Naive B cell (primary cell): ENCODE results near the gene TOR1B. TPM values are rescaled to one million over a fixed set of nuclear protein-coding genes. Genes with fewer than 3 reads are reported as not detected.

Source experiments
- polyA plus RNA-seq, 6 donors: library from polyadenylated mRNA; unstranded; fragments of 300-500 nt; fragmentation: Illumina TruSeq; gene quantifications; one replicate each; pipeline ENCODE4 v1.2.3, GENCODE V29; 2021; ENCODE audit warnings: low read depth in 6 of 6

Gene TOR1B
- polyA plus RNA-seq, 6 donors from 2014 or later, result 8.2 to 26.0 (median 12.3) TPM

Other genes with a start within 250 kb of the TOR1B start
- gene C9orf50, start 182.1 kb upstream of the TOR1B start, polyA plus RNA-seq, result not detected
- gene NTMT1, start 177.0 kb upstream of the TOR1B start, polyA plus RNA-seq, result 10 to 100 TPM; 30.3 to 57.7 (median 35.4) TPM
- 10 to 100 TPM; 13.3 to 23.4 (median 16.5) TPM for gene ASB6, start 161.0 kb upstream of the TOR1B start, polyA plus RNA-seq
- gene PRRX2, start 137.5 kb upstream of the TOR1B start, polyA plus RNA-seq, result not detected
- gene PTGES, start 50.1 kb upstream of the TOR1B start, polyA plus RNA-seq, result not detected
- gene TOR1A, start 21.0 kb downstream of the TOR1B start, polyA plus RNA-seq, result 10 to 100 TPM; 47.1 to 70.0 (median 62.7) TPM
- gene C9orf78, start 32.1 kb downstream of the TOR1B start, polyA plus RNA-seq, result 100 to 1,000 TPM; 100 to 148 (median 120) TPM
- 10 to 100 TPM; 12.7 to 23.9 (median 14.9) TPM for gene USP20, start 32.3 kb downstream of the TOR1B start, polyA plus RNA-seq
- gene FNBP1, start 240.0 kb downstream of the TOR1B start, polyA plus RNA-seq, result 100 to 1,000 TPM; 103 to 178 (median 154) TPM